K562 (cell line): ENCODE data around the gene C6orf89. TPM values are rescaled to one million over a fixed set of nuclear protein-coding genes. Genes with fewer than 3 reads are reported as not detected.
A peak's percentile ranks its signal among the peaks of the same experiment; 100 is the strongest.

Experiments used
- ARNT ChIP-seq, 2 experiments: fragments of 450-650 bp; IDR thresholded peaks; 2 replicates each; pipeline ENCODE4 v1.6.1; 2016; ENCODE audit warnings: mild to moderate bottlenecking in 1 of 2
- CHD4 ChIP-seq: fragments of 200-600 bp; sonication (generic); IDR thresholded peaks from 3 replicates; pipeline ENCODE4 v1.6.1; 2012; ENCODE audit warnings: low read depth, mild to moderate bottlenecking, mixed read lengths, low read length, inconsistent platforms; ENCODE audit not compliant: insufficient read depth, insufficient replicate concordance, poor library complexity, severe bottlenecking
- EHMT2 ChIP-seq: fragments of 450-650 bp; IDR thresholded peaks from 2 replicates; pipeline ENCODE4 v1.6.1; 2018; ENCODE audit warnings: antibody characterized with exemption
- ETV1 ChIP-seq: fragments of 450-650 bp; conservative IDR thresholded peaks from 2 replicates; pipeline ENCODE4 v1.6.1; 2016; ENCODE audit warnings: missing genetic modification characterization, control low read depth, low read depth, missing compliant biosample characterization
- HSF4 ChIP-seq: fragments of 250-450 bp; sonication (Bioruptor Pico); IDR thresholded peaks from 2 replicates; pipeline ENCODE4 v2.1.2; 2022; ENCODE audit warnings: mild to moderate bottlenecking, moderate library complexity, borderline replicate concordance
- POLR2H ChIP-seq: IDR thresholded peaks from 2 replicates; pipeline ENCODE4 v1.6.1; 2016; ENCODE audit warnings: missing genetic modification characterization, low read depth, mild to moderate bottlenecking, control low read depth, missing compliant biosample characterization, moderate library complexity
- TBL1XR1 ChIP-seq, 2 experiments: IDR thresholded peaks; 2 replicates each; pipeline ENCODE4 v1.6.1; 2012; ENCODE audit warnings: improper control_type of control experiment in 2 of 2, low read length in 2 of 2, mild to moderate bottlenecking in 1 of 2
- TEAD1 ChIP-seq, 2 experiments: fragments of 450-650 bp in 1 of 2; sonication (generic) in 1 of 2; formaldehyde crosslinking; IDR thresholded peaks; 2 replicates each; pipeline versions ENCODE4 v1.4.0 to v1.8.0; 2020 to 2022; ENCODE audit warnings: mild to moderate bottlenecking in 2 of 2, missing genetic modification reagents in 1 of 2
- TEAD4 ChIP-seq, 2 experiments: sonication (generic) in 1 of 2; formaldehyde crosslinking in 1 of 2; IDR thresholded peaks; 2 replicates each; pipeline versions ENCODE4 v1.6.1 to v1.8.0; 2012 to 2022; ENCODE audit warnings: borderline replicate concordance in 1 of 2, inconsistent platforms in 1 of 2, low read length in 1 of 2, mild to moderate bottlenecking in 1 of 2, missing genetic modification reagents in 1 of 2
- YY1 ChIP-seq, 3 experiments: IDR thresholded peaks; 2 replicates each; pipeline ENCODE4 v1.6.1; 2011; ENCODE audit warnings: low read length in 2 of 3, mild to moderate bottlenecking in 2 of 3, moderate library complexity in 2 of 3, borderline replicate concordance in 1 of 3, control low read depth in 1 of 3, low read depth in 1 of 3; ENCODE audit not compliant: insufficient read depth in 3 of 3, insufficient replicate concordance in 2 of 3, control insufficient read depth in 1 of 3, insufficient read length in 1 of 3; ENCODE audit errors: extremely low read depth in 1 of 3
- ZFP1 ChIP-seq: fragments of 450-650 bp; formaldehyde crosslinking; IDR thresholded peaks from 2 replicates; pipeline ENCODE4 v1.4.0; 2020; ENCODE audit warnings: mild to moderate bottlenecking, mixed read lengths
- ZNF24 ChIP-seq: fragments of 450-650 bp; IDR thresholded peaks from 2 replicates; pipeline ENCODE4 v1.6.1; 2016
- ZNF384 ChIP-seq: IDR thresholded peaks from 2 replicates; pipeline ENCODE4 v1.6.1; 2012; ENCODE audit warnings: low read depth, low read length, improper control_type of control experiment
- ZNF584 ChIP-seq: fragments of 200-800 bp; sonication (Bioruptor generic); IDR thresholded peaks from 2 replicates; pipeline ENCODE4 v1.6.1; 2016; ENCODE audit warnings: low read depth, mild to moderate bottlenecking, missing genetic modification characterization, missing compliant biosample characterization
- ZNF696 ChIP-seq: fragments of 250-450 bp; sonication (Bioruptor Pico); conservative IDR thresholded peaks from 2 replicates; pipeline ENCODE4 v1.4.0; 2020; ENCODE audit warnings: mild to moderate bottlenecking, moderate library complexity
- ZNF780A ChIP-seq: fragments of 250-450 bp; sonication (Bioruptor Pico); IDR thresholded peaks from 2 replicates; pipeline ENCODE4 v1.5.0; 2021; ENCODE audit warnings: mild to moderate bottlenecking
- ZNF785 ChIP-seq: fragments of 250-450 bp; sonication (Bioruptor Pico); IDR thresholded peaks from 2 replicates; pipeline ENCODE4 v1.4.0; 2020; ENCODE audit warnings: mild to moderate bottlenecking
- ZNF79 ChIP-seq: fragments of 250-450 bp; sonication (Bioruptor Pico); IDR thresholded peaks from 2 replicates; pipeline ENCODE4 v1.4.0; 2020; ENCODE audit warnings: low read depth, mild to moderate bottlenecking, moderate library complexity
- ZNF830 ChIP-seq: fragments of 250-450 bp; sonication (Bioruptor Pico); IDR thresholded peaks from 2 replicates; pipeline ENCODE4 v1.5.0; 2021; ENCODE audit warnings: mild to moderate bottlenecking
- ZSCAN32 ChIP-seq: fragments of 450-650 bp; formaldehyde crosslinking; IDR thresholded peaks from 2 replicates; pipeline ENCODE4 v1.4.0; 2020; ENCODE audit warnings: mild to moderate bottlenecking, moderate library complexity
- polyA plus RNA-seq, 8 experiments: library from polyadenylated mRNA; depleted of rRNA in 4 of 8; stranded (reverse) in 5 of 8; unstranded in 3 of 8; fragments of >200 nt; fragmentation: Nextera tagmentation in 2 of 8; fragmentation: Illumina TruSeq in 1 of 8; extraction: Ambion mirVana in 2 of 8; extraction: Trizol in 1 of 8; gene quantifications; 2 replicates each; pipeline versions ENCODE4 v1.2.1 to v1.2.3, GENCODE V29; 2011 to 2014; ENCODE audit warnings: inconsistent platforms in 1 of 8, missing spikeins in 1 of 8
- total RNA-seq, 7 experiments: library from RNA; depleted of rRNA in 6 of 7; stranded (reverse); fragments of >200 nt in 6 of 7; fragmentation: Illumina TruSeq in 2 of 7; extraction: Trizol in 2 of 7; gene quantifications; 2 replicates each; pipeline versions ENCODE4 v1.2.1 to v1.2.3, GENCODE V29; 2011 to 2021; ENCODE audit warnings: low replicate concordance in 1 of 7
- TF ChIP-seq, protein P1 (sequence below): fragments of 250-450 bp; sonication (Bioruptor Pico); IDR thresholded peaks from 2 replicates; pipeline ENCODE4 v1.8.0; 2021; ENCODE audit warnings: borderline replicate concordance, mild to moderate bottlenecking, moderate library complexity; ENCODE audit not compliant: poor library complexity, severe bottlenecking
- TF ChIP-seq, protein P2 (sequence below), 2 experiments: fragments of 450-650 bp in 1 of 2; sonication (generic) in 1 of 2; formaldehyde crosslinking in 1 of 2; IDR thresholded peaks in 1 of 2; conservative IDR thresholded peaks in 1 of 2; 2 replicates each; pipeline versions ENCODE4 v1.6.1 to v1.8.1; 2016 to 2023; ENCODE audit warnings: mild to moderate bottlenecking in 2 of 2, moderate library complexity in 2 of 2, inconsistent platforms in 1 of 2, missing genetic modification reagents in 1 of 2
- TF ChIP-seq, protein P3 (sequence below), 2 experiments: fragments of 150-350 bp in 1 of 2; IDR thresholded peaks; 2 replicates each; pipeline ENCODE4 v1.6.1; 2012 to 2016; ENCODE audit warnings: low read depth in 2 of 2, low read length in 2 of 2, mild to moderate bottlenecking in 1 of 2, moderate library complexity in 1 of 2

Gene C6orf89
- total and polyA plus RNA-seq, 9 of the 15 experiments (the other 6 are each of a cell fraction or from before 2014, with no cell fraction given): 35.2 to 111 (median 58.5) TPM

DNA sequence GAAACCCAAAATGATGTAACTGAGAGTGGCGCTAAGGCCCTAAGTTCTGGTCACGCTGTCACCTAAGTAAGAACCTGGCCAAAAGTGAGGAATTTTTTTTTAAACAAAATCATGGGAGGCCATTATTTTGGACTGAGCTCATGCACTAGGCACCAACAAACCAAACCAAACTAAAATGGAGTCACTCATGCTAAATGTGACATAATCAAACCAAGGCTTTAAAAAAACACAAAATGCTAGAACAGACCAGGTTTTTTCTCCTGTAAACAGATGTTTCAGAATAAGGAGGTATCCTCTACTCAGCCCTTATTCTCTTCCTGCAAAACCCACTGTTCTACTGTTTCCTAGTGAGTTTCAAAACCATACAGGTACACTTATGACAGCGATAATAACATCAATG, 1.1 kb upstream of the C6orf89 start (continued):
- no peak for TF ChIP-seq ZNF780A (CRISPR knock-in tag)
- no peak for TF ChIP-seq EHMT2
- no peak for TF ChIP-seq ZNF785 (CRISPR knock-in tag)
- TF ChIP-seq HSF4: peak; percentile 91; the same call in 1 of the 2 replicates
- TF ChIP-seq ZNF696 (CRISPR knock-in tag): no peak
- TF ChIP-seq ZNF384: no peak
- no peak for TF ChIP-seq ZSCAN32 (CRISPR knock-in tag)
- peak; percentile 18; the same call in 1 of the 2 replicates for TF ChIP-seq POLR2H (tag)
- no peak for TF ChIP-seq CHD4
- peak; percentile 38; the same call in 1 of the 2 replicates for TF ChIP-seq ETV1
- TF ChIP-seq ZNF79 (CRISPR knock-in tag): peak; percentile 64; the same call in 1 of the 2 replicates
- no peak for TF ChIP-seq ZNF830 (CRISPR knock-in tag)
- no peak for TF ChIP-seq ARNT (IDR thresholded peaks at IDR 0.05)
- TF ChIP-seq, protein P1, sequence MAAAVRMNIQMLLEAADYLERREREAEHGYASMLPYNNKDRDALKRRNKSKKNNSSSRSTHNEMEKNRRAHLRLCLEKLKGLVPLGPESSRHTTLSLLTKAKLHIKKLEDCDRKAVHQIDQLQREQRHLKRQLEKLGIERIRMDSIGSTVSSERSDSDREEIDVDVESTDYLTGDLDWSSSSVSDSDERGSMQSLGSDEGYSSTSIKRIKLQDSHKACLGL (CRISPR knock-in tag): peak; percentile 40
- TF ChIP-seq TEAD4 (IDR thresholded peaks at IDR 0.05; ENCODE audit: low read length): no peak
- no peak for TF ChIP-seq TEAD4 (CRISPR knock-in tag; IDR thresholded peaks at IDR 0.05; ENCODE audit: borderline replicate concordance)
- TF ChIP-seq TBL1XR1 (IDR thresholded peaks at IDR 0.05; ENCODE audit: low read length in 2 of 2): no peak
- TF ChIP-seq ZNF584 (CRISPR knock-in tag): peak; percentile 90; the same call in 1 of the 2 replicates
- 0 out of 2 replicates have a peak, but pooled peaks have one; percentile 22 for TF ChIP-seq ZFP1
- TF ChIP-seq, protein P2, sequence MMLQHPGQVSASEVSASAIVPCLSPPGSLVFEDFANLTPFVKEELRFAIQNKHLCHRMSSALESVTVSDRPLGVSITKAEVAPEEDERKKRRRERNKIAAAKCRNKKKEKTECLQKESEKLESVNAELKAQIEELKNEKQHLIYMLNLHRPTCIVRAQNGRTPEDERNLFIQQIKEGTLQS (IDR thresholded peaks at IDR 0.05): no peak
- TF ChIP-seq, protein P2 (CRISPR knock-in tag; conservative IDR thresholded peaks at IDR 0.05): no peak
- no peak for TF ChIP-seq ZNF24
- peak in 1 of 2 experiments; percentile 89; a peak in 2 of 4 replicates for TF ChIP-seq TEAD1 (CRISPR knock-in tag; IDR thresholded peaks at IDR 0.05)
- no peak for TF ChIP-seq YY1 (IDR thresholded peaks at IDR 0.05; ENCODE audit: borderline replicate concordance in 1 of 3, control insufficient read depth in 1 of 3, extremely low read depth in 1 of 3, insufficient read depth in 3 of 3, insufficient read length in 1 of 3, insufficient replicate concordance in 2 of 3, low read depth in 1 of 3, low read length in 2 of 3)
- TF ChIP-seq, protein P3, sequence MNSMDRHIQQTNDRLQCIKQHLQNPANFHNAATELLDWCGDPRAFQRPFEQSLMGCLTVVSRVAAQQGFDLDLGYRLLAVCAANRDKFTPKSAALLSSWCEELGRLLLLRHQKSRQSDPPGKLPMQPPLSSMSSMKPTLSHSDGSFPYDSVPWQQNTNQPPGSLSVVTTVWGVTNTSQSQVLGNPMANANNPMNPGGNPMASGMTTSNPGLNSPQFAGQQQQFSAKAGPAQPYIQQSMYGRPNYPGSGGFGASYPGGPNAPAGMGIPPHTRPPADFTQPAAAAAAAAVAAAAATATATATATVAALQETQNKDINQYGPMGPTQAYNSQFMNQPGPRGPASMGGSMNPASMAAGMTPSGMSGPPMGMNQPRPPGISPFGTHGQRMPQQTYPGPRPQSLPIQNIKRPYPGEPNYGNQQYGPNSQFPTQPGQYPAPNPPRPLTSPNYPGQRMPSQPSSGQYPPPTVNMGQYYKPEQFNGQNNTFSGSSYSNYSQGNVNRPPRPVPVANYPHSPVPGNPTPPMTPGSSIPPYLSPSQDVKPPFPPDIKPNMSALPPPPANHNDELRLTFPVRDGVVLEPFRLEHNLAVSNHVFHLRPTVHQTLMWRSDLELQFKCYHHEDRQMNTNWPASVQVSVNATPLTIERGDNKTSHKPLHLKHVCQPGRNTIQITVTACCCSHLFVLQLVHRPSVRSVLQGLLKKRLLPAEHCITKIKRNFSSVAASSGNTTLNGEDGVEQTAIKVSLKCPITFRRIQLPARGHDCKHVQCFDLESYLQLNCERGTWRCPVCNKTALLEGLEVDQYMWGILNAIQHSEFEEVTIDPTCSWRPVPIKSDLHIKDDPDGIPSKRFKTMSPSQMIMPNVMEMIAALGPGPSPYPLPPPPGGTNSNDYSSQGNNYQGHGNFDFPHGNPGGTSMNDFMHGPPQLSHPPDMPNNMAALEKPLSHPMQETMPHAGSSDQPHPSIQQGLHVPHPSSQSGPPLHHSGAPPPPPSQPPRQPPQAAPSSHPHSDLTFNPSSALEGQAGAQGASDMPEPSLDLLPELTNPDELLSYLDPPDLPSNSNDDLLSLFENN (IDR thresholded peaks at IDR 0.05; ENCODE audit: low read depth in 2 of 2, low read length in 2 of 2): no peak
